ENCODE measurements around the gene HTR2A. TPM values are rescaled to one million over a fixed set of nuclear protein-coding genes. Genes with fewer than 3 reads are reported as not detected.

The HTR2A gene
- total RNA-seq, 1 experiment from 2014 or later = not detected

- TF ChIP-seq CTCF (IDR thresholded peaks at IDR 0.05; ENCODE audit: unreplicated experiment) = no peak
- H3K27ac Mint-ChIP-seq (ENCODE audit: unreplicated experiment) = no peak overlapping the region
- H3K36me3 Mint-ChIP-seq (ENCODE audit: insufficient read depth, unreplicated experiment) = no peaks in the 10 kb centered on the region
- intact Hi-C loops (cut with micrococcal nuclease; ENCODE audit: unreplicated experiment) = no loop called here
- DNase-seq = no peak
- H3K4me1 Mint-ChIP-seq (ENCODE audit: low read depth, unreplicated experiment) = peaks cover 10% of the 10 kb centered on the region
- no peak overlapping the region for H3K4me3 Mint-ChIP-seq (ENCODE audit: low read depth, unreplicated experiment)
- no TSS peak for BruUV-seq (replicated peaks)
- peaks cover 30% of the 10 kb centered on the region for H3K27me3 Mint-ChIP-seq (ENCODE audit: unreplicated experiment)
- no peaks in the 10 kb centered on the region for H3K9me3 Mint-ChIP-seq (ENCODE audit: low read depth, unreplicated experiment)
- CTCF ChIA-PET = no interaction called here
These were observed 41.2 kb downstream of the HTR2A start for GRCh38 chr13:46855664-46856063.

- Mint-ChIP-seq H3K27me3 (ENCODE audit: unreplicated experiment) (peaks cover 30% of the 10 kb centered on the region), H3K9me3 (ENCODE audit: low read depth, unreplicated experiment) (no peaks in the 10 kb centered on the region), H3K4me1 (ENCODE audit: low read depth, unreplicated experiment) (peaks cover 10% of the 10 kb centered on the region), H3K36me3 (ENCODE audit: insufficient read depth, unreplicated experiment) (no peaks in the 10 kb centered on the region), H3K4me3 (ENCODE audit: low read depth, unreplicated experiment) (no peak overlapping the region), H3K27ac (ENCODE audit: unreplicated experiment) (no peak overlapping the region)
- TF ChIP-seq CTCF (IDR thresholded peaks at IDR 0.05; ENCODE audit: unreplicated experiment) = no peak
- intact Hi-C loops (cut with micrococcal nuclease; ENCODE audit: unreplicated experiment) = no loop called here
- CTCF ChIA-PET = no interaction called here
- BruUV-seq (replicated peaks) = no TSS peak
- DNase-seq = no peak
These were observed 41.7 kb downstream of the HTR2A start for GRCh38 chr13:46855166-46855565.

- CTCF ChIA-PET = no interaction called here
- H3K27ac Mint-ChIP-seq (ENCODE audit: unreplicated experiment) = no peak overlapping the region
- H3K4me3 Mint-ChIP-seq (ENCODE audit: low read depth, unreplicated experiment) = no peak overlapping the region
- no TSS peak for BruUV-seq (replicated peaks)
- H3K4me1 Mint-ChIP-seq (ENCODE audit: low read depth, unreplicated experiment) = no peaks in the 10 kb centered on the region
- peaks cover 13% of the 10 kb centered on the region for H3K27me3 Mint-ChIP-seq (ENCODE audit: unreplicated experiment)
- no peak for DNase-seq
- no peaks in the 10 kb centered on the region for H3K36me3 Mint-ChIP-seq (ENCODE audit: insufficient read depth, unreplicated experiment)
- no peak for TF ChIP-seq CTCF (IDR thresholded peaks at IDR 0.05; ENCODE audit: unreplicated experiment)
- no peaks in the 10 kb centered on the region for H3K9me3 Mint-ChIP-seq (ENCODE audit: low read depth, unreplicated experiment)
- intact Hi-C loops (cut with micrococcal nuclease; ENCODE audit: unreplicated experiment) = no loop called here
These were observed 44.7 kb downstream of the HTR2A start for GRCh38 chr13:46852168-46852567.

GRCh38 chr13:46850214-46850613 lies 46.6 kb downstream of the HTR2A start:
- Mint-ChIP-seq H3K4me3 (ENCODE audit: low read depth, unreplicated experiment) (no peak overlapping the region), H3K27ac (ENCODE audit: unreplicated experiment) (no peak overlapping the region), H3K36me3 (ENCODE audit: insufficient read depth, unreplicated experiment) (no peaks in the 10 kb centered on the region), H3K9me3 (ENCODE audit: low read depth, unreplicated experiment) (no peaks in the 10 kb centered on the region), H3K27me3 (ENCODE audit: unreplicated experiment) (peaks cover 13% of the 10 kb centered on the region), H3K4me1 (ENCODE audit: low read depth, unreplicated experiment) (no peaks in the 10 kb centered on the region)
- no peak for DNase-seq
- CTCF ChIA-PET = interaction anchor here (0.5 kb wide), 1 partner anchor 128 kb away, joined by 3 read pairs; no protein-coding TSS in a partner anchor
- intact Hi-C loops (cut with micrococcal nuclease; ENCODE audit: unreplicated experiment) = no loop called here
- TF ChIP-seq CTCF (IDR thresholded peaks at IDR 0.05; ENCODE audit: unreplicated experiment) = no peak
- no TSS peak for BruUV-seq (replicated peaks)
